Gastrocnemius medialis (tissue), 4 donors: ENCODE measurements around the gene NR2C1.

Source experiments
- POLR2A ChIP-seq, 2 donors: fragments of 450-650 bp; IDR thresholded peaks; one replicate each; pipeline ENCODE4 v1.6.1; 2017; ENCODE audit warnings: antibody characterized with exemption in 2 of 2, mild to moderate bottlenecking in 2 of 2, moderate library complexity in 2 of 2
- TF ChIP-seq, protein P1 (sequence below), 5 experiments: fragments of 450-650 bp in 3 of 5; fragments of 200-600 bp in 2 of 5; sonication (generic) in 2 of 5; IDR thresholded peaks in 4 of 5; conservative IDR thresholded peaks in 1 of 5; 1 replicate in 4 of 5; 2 replicates in 1 of 5; pipeline ENCODE4 v1.5.1; 2016 to 2019; ENCODE audit warnings: antibody characterized with exemption in 5 of 5, mild to moderate bottlenecking in 3 of 5, moderate library complexity in 3 of 5

DNA sequence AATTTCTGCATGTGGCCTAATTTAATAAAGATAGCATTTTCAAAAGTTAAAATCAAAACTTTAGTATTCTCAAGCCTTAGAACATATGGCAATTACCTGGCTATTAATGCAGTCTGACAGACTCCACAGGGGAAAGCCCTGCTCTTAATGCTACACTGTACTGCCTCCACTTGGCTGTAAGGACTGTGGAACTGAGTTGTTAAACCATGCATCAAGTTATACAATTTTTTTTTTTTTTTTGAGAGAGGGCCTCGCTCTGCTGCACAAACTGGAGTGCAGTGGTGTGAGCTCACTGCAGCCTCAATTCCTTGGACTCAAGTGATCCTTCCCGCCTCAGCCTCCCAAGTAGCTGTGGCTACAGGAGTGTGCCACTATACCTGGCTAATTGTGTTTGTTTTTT, 50.9 kb downstream of the NR2C1 start:
- TF ChIP-seq, protein P1, sequence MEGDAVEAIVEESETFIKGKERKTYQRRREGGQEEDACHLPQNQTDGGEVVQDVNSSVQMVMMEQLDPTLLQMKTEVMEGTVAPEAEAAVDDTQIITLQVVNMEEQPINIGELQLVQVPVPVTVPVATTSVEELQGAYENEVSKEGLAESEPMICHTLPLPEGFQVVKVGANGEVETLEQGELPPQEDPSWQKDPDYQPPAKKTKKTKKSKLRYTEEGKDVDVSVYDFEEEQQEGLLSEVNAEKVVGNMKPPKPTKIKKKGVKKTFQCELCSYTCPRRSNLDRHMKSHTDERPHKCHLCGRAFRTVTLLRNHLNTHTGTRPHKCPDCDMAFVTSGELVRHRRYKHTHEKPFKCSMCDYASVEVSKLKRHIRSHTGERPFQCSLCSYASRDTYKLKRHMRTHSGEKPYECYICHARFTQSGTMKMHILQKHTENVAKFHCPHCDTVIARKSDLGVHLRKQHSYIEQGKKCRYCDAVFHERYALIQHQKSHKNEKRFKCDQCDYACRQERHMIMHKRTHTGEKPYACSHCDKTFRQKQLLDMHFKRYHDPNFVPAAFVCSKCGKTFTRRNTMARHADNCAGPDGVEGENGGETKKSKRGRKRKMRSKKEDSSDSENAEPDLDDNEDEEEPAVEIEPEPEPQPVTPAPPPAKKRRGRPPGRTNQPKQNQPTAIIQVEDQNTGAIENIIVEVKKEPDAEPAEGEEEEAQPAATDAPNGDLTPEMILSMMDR (IDR thresholded peaks at IDR 0.05 in 4 of 5, conservative IDR thresholded peaks at IDR 0.05 in 1 of 5), result no peak
- TF ChIP-seq POLR2A (IDR thresholded peaks at IDR 0.05), result no peak
